ENCODE results near the gene YTHDF1. TPM values are rescaled to one million over a fixed set of nuclear protein-coding genes. Genes with fewer than 3 reads are reported as not detected.
"Not testable (repeated sequence)": the region's sequence is repeated elsewhere in the genome, so short reads cannot be mapped to it uniquely, and the experiment has no call there.

The YTHDF1 gene
- total and polyA plus RNA-seq, 2 experiments from 2014 or later, result 35.9 to 57.4 TPM

- DNase-seq (ENCODE audit: low spot score), result no peak
- TF ChIP-seq CTCF (IDR thresholded peaks at IDR 0.05; ENCODE audit: poor library complexity) (no peak), EZH2 (IDR thresholded peaks at IDR 0.05; ENCODE audit: borderline replicate concordance) (no peak), EZH2phosphoT487 (IDR thresholded peaks at IDR 0.05; ENCODE audit: low read depth, severe bottlenecking, unreplicated experiment) (no peak)
- no peaks in the 10 kb centered on the region for H3K36me3 ChIP-seq (replicated peaks; ENCODE audit: insufficient read depth, low read depth)
- H3K4me2 ChIP-seq, result no peak overlapping the region
- H3K4me1 ChIP-seq (ENCODE audit: insufficient read depth), result no peaks in the 10 kb centered on the region
- H3K9me3 ChIP-seq (ENCODE audit: low read depth), result no peaks in the 10 kb centered on the region
- no peaks in the 10 kb centered on the region for H3K9me2 ChIP-seq (replicated peaks; ENCODE audit: insufficient read depth)
- WGBS (ENCODE audit: low lambda C conversion rate, missing lambda C conversion rate), result 96% methylated on average over 2 of the region's 2 CpGs
- H4K20me1 ChIP-seq (ENCODE audit: insufficient read depth, poor library complexity, severe bottlenecking), result no peaks in the 10 kb centered on the region
- H3K27ac ChIP-seq, result no peak overlapping the region
- peaks cover 20% of the 10 kb centered on the region for H3K27me3 ChIP-seq
- H3K79me2 ChIP-seq, result no peaks in the 10 kb centered on the region
- no peak overlapping the region for H2AFZ ChIP-seq
- no peak overlapping the region for H3K4me3 ChIP-seq
Measured at GRCh38 chr20:63158352-63158751, 57.6 kb downstream of the YTHDF1 start.

DNA sequence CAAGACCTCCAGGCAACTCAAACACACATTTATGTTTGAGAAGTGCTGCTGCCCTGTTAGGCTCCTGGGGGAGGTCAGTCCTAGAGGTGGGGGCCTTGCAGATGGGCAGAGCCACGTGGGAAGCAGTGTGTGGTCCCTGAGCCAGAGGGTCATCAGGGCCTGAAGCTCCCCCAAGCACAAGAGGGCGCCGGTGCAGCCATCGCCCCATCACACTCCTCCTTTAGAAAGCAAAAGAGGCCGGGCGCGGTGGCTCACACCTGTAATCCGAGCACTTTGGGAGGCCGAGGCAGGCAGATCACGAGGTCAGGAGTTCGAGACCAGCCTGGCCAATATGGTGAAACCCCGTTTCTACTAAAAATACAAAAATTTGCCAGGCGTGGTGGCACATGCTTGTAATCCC lies 58.5 kb downstream of the YTHDF1 start:
- DNase-seq (ENCODE audit: low spot score); H3K27ac ChIP-seq; H4K20me1 ChIP-seq (ENCODE audit: insufficient read depth, poor library complexity, severe bottlenecking); H3K4me2 ChIP-seq; H3K4me3 ChIP-seq; H3K36me3 ChIP-seq (replicated peaks; ENCODE audit: insufficient read depth, low read depth); H3K4me1 ChIP-seq (ENCODE audit: insufficient read depth); H2AFZ ChIP-seq; H3K9me2 ChIP-seq (replicated peaks; ENCODE audit: insufficient read depth); H3K79me2 ChIP-seq; H3K9me3 ChIP-seq (ENCODE audit: low read depth): not testable (repeated sequence)
- 85% methylated on average over 13 of the region's 13 CpGs for WGBS (ENCODE audit: low lambda C conversion rate, missing lambda C conversion rate)
- H3K27me3 ChIP-seq, result peaks cover 15% of the 10 kb centered on the region

DNA sequence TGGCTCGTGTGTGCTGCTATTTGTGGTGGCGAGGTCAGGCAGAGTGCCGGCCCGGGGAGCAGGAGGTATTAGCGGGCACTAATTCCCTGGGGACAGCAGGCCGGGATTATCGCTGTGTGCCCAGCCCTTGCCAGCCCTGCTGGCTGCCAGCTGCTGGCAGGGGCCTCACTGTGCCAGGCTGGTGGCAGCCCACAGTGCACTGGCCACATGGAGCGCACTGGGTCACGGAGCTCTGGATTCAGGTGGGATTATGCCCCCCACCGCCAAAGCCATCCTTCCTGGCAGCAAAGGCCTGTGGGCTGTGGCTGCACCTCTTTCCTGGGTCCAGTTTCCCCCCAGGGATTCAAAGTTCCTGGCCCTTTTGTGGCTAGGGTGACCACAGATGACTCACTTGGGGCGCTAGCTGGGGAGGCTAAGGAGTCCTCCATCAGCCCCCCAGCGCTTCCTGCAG lies 59.7 kb downstream of the YTHDF1 start:
- peaks cover 15% of the 10 kb centered on the region for H3K27me3 ChIP-seq
- TF ChIP-seq EZH2 (IDR thresholded peaks at IDR 0.05; ENCODE audit: borderline replicate concordance) (no peak), EZH2phosphoT487 (IDR thresholded peaks at IDR 0.05; ENCODE audit: low read depth, severe bottlenecking, unreplicated experiment) (no peak), CTCF (IDR thresholded peaks at IDR 0.05; ENCODE audit: poor library complexity) (no peak)

GRCh38 chr20:63155266-63156165 lies 60.4 kb downstream of the YTHDF1 start:
- Histone ChIP-seq H3K27ac (no peak overlapping the region), H3K27me3 (peaks cover 15% of the 10 kb centered on the region), H2AFZ (no peak overlapping the region), H3K9me2 (replicated peaks; ENCODE audit: insufficient read depth) (no peaks in the 10 kb centered on the region), H4K20me1 (ENCODE audit: insufficient read depth, poor library complexity, severe bottlenecking) (no peaks in the 10 kb centered on the region), H3K4me1 (ENCODE audit: insufficient read depth) (no peaks in the 10 kb centered on the region), H3K9me3 (ENCODE audit: low read depth) (no peaks in the 10 kb centered on the region), H3K4me3 (no peak overlapping the region), H3K36me3 (replicated peaks; ENCODE audit: insufficient read depth, low read depth) (no peaks in the 10 kb centered on the region), H3K79me2 (no peaks in the 10 kb centered on the region), H3K4me2 (no peak overlapping the region)
- no peak for DNase-seq (ENCODE audit: low spot score)
- 78% methylated on average over 11 of the region's 15 CpGs for WGBS (ENCODE audit: low lambda C conversion rate, missing lambda C conversion rate)
- TF ChIP-seq EZH2phosphoT487 (IDR thresholded peaks at IDR 0.05; ENCODE audit: low read depth, severe bottlenecking, unreplicated experiment) (no peak), CTCF (IDR thresholded peaks at IDR 0.05; ENCODE audit: poor library complexity) (no peak), EZH2 (IDR thresholded peaks at IDR 0.05; ENCODE audit: borderline replicate concordance) (no peak)

More for the DNA sequence above, 59.7 kb downstream of the YTHDF1 start:
- Histone ChIP-seq H3K27ac (no peak overlapping the region), H3K36me3 (replicated peaks; ENCODE audit: insufficient read depth, low read depth) (no peaks in the 10 kb centered on the region), H2AFZ (no peak overlapping the region), H3K9me3 (ENCODE audit: low read depth) (no peaks in the 10 kb centered on the region), H3K4me3 (no peak overlapping the region), H3K4me1 (ENCODE audit: insufficient read depth) (no peaks in the 10 kb centered on the region), H4K20me1 (ENCODE audit: insufficient read depth, poor library complexity, severe bottlenecking) (no peaks in the 10 kb centered on the region), H3K4me2 (no peak overlapping the region), H3K79me2 (no peaks in the 10 kb centered on the region), H3K9me2 (replicated peaks; ENCODE audit: insufficient read depth) (no peaks in the 10 kb centered on the region)
- DNase-seq (ENCODE audit: low spot score), result no peak
- 83% methylated on average over 12 of the region's 12 CpGs for WGBS (ENCODE audit: low lambda C conversion rate, missing lambda C conversion rate)

Measured in hepatocyte (in vitro differentiated cells).